ENCODE results near the gene SPRR1A.

The SPRR1A gene

GRCh38 chr1:153028766-153029165, 44.9 kb downstream of the SPRR1A start:
- DNase-seq (ENCODE audit: low read depth), result no peak

DNA sequence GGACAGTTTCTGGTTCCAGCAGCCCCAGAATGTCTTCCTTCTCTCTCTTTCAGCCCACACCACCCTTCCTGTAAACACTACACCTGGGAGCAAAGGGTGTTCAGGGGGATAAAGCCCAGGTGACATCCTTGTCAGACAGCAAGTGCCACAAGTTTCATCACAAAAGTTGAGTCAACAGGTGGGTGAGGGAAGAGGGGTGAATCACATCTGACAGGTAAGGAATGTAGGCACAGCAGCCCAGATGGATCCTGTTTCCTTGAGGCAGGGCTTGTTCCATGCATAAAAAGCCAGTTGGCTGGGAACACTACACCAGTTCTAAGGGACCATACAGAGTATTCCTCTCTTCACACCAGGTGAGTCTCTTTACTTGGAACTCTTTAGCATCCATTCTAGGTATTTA, 47.0 kb downstream of the SPRR1A start, which contains the start of gene SPRR1B:
SPRR1B (plus strand) TSS at position 309 of the 400 bp plus-strand sequence. CDS start 1,143 bp downstream, outside the sequence.
- no peak for DNase-seq (ENCODE audit: low read depth)

DNA sequence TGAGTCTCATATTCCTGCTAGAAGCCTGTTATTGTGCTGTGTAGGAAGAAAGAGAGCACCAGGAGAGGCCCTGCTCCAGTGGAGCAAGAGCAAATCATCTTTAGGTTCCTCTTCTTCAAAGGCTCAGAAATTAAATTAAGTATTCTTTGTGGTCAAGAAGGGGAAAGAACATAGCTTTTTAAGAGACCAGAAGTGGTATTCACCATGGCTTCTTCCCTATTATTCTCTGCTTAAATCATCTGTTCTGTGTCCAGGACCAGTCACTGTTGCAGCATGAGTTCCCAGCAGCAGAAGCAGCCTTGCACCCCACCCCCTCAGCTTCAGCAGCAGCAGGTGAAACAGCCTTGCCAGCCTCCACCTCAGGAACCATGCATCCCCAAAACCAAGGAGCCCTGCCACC, 48.2 kb downstream of the SPRR1A start:
- no peak for DNase-seq (ENCODE audit: low read depth)

GRCh38 chr1:153032677-153033308, 48.9 kb downstream of the SPRR1A start:
- DNase-seq (ENCODE audit: low read depth), result no peak

DNA sequence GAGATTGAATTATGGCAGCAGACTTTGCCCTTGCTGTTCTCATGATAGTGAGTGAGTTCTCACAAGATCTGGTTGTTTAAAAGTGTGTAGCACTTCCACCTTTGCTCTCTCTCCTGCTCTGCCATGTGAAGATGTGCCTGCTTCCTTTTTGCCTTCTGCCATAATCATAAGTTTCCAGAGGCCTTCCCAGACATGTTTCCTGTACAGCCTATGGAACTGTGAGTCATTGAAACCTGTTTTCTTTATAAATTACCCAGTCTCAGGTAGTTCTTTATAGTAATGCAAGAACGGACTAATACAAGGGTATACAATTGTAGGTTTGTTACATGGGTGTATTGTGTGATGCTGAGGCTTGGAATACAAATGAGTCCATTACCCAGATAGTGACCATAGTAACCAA, 51.3 kb downstream of the SPRR1A start:
- no peak for DNase-seq (ENCODE audit: low read depth)

All from T-helper 22 cell (primary cell).